HCT116 (cell line): Measurements from ENCODE around the gene BTBD2.

ENCODE experiments used
- CTCF ChIP-seq, 3 experiments: fragments of 200-600 bp in 1 of 3; sonication (generic) in 1 of 3; IDR thresholded peaks in 2 of 3; conservative IDR thresholded peaks in 1 of 3; 2 replicates each; pipeline ENCODE4 v1.5.1; 2012 to 2017; ENCODE audit warnings: low read depth in 2 of 3, low read length in 2 of 3, antibody characterized with exemption in 1 of 3, borderline replicate concordance in 1 of 3, control low read depth in 1 of 3, mild to moderate bottlenecking in 1 of 3, mixed read lengths in 1 of 3, mixed run types in 1 of 3, moderate library complexity in 1 of 3; ENCODE audit not compliant: insufficient read depth in 1 of 3
- EZH2 ChIP-seq: fragments of 200-600 bp; sonication (generic); IDR thresholded peaks from 2 replicates; pipeline ENCODE4 v1.6.1; 2017; ENCODE audit warnings: antibody characterized with exemption, mixed run types
- POLR2A ChIP-seq: IDR thresholded peaks from 2 replicates; pipeline ENCODE4 v1.7.0; 2011; ENCODE audit warnings: borderline replicate concordance; ENCODE audit not compliant: insufficient read depth, insufficient read length; ENCODE audit errors: extremely low read depth
- SRF ChIP-seq: IDR thresholded peaks from 2 replicates; pipeline ENCODE4 v1.6.1; 2012; ENCODE audit warnings: low read depth
- YY1 ChIP-seq: IDR thresholded peaks from 2 replicates; pipeline ENCODE4 v1.6.1; 2011; ENCODE audit warnings: low read length, low read depth, moderate library complexity, mild to moderate bottlenecking; ENCODE audit not compliant: insufficient replicate concordance; ENCODE audit errors: extremely low read depth

- no peak for TF ChIP-seq CTCF (IDR thresholded peaks at IDR 0.05 in 2 of 3, conservative IDR thresholded peaks at IDR 0.05 in 1 of 3; ENCODE audit: borderline replicate concordance in 1 of 3, insufficient read depth in 1 of 3, low read depth in 2 of 3, low read length in 2 of 3)
- no peak for TF ChIP-seq YY1
- no peak for TF ChIP-seq POLR2A
- TF ChIP-seq SRF, result no peak
- TF ChIP-seq EZH2, result no peak
These were observed 27.2 kb upstream of the BTBD2 start for GRCh38 chr19:2042485-2043250.
